Chondrocyte (in vitro differentiated cells): ENCODE results near the gene LAMB1. TPM values are rescaled to one million over a fixed set of nuclear protein-coding genes. Genes with fewer than 3 reads are reported as not detected.
"Not testable (repeated sequence)": the region's sequence is repeated elsewhere in the genome, so short reads cannot be mapped to it uniquely, and the experiment has no call there.

Source experiments
- DNase-seq: peaks from one replicate; pipeline ENCODE4 v3.0.0; 2021; ENCODE audit warnings: mixed read lengths, low spot score
- H3K27ac Mint-ChIP-seq: one replicate; pipeline ENCODE4 v1.8.0; 2021; ENCODE audit warnings: mild to moderate bottlenecking, moderate library complexity, mixed read lengths; ENCODE audit not compliant: unreplicated experiment
- H3K27me3 Mint-ChIP-seq: 2 replicates; pipeline ENCODE4 v1.8.0; 2021; ENCODE audit warnings: low read depth, mixed read lengths
- H3K36me3 Mint-ChIP-seq: 2 replicates; pipeline ENCODE4 v1.8.0; 2021; ENCODE audit warnings: low read depth, mixed read lengths
- H3K4me1 Mint-ChIP-seq: 2 replicates; pipeline ENCODE4 v1.8.0; 2021; ENCODE audit warnings: low read depth, mild to moderate bottlenecking, mixed read lengths
- H3K4me3 Mint-ChIP-seq: one replicate; pipeline ENCODE4 v1.8.0; 2021; ENCODE audit warnings: mild to moderate bottlenecking, moderate library complexity, mixed read lengths; ENCODE audit not compliant: unreplicated experiment
- H3K9me3 Mint-ChIP-seq: 2 replicates; pipeline ENCODE4 v1.8.0; 2021; ENCODE audit warnings: low read depth, mixed read lengths
- CTCF ChIP-seq: fragments of 200-600 bp; sonication (generic); IDR thresholded peaks from 2 replicates; pipeline ENCODE4 v1.5.0; 2021; ENCODE audit warnings: antibody characterized with exemption, mild to moderate bottlenecking, moderate library complexity
- total RNA-seq: library from RNA; stranded (reverse); gene quantifications from 3 replicates; pipeline ENCODE4 v1.2.1, GENCODE V29; 2021

LAMB1 gene
- total RNA-seq, 1 donor from 2014 or later = 466 TPM

- no peaks in the 10 kb centered on the region for H3K4me1 Mint-ChIP-seq
- peaks cover 43% of the 10 kb centered on the region for H3K36me3 Mint-ChIP-seq
- no peak for TF ChIP-seq CTCF
- H3K27me3 Mint-ChIP-seq = no peaks in the 10 kb centered on the region
- H3K4me3 Mint-ChIP-seq = no peak overlapping the region
- no peak for DNase-seq
- H3K27ac Mint-ChIP-seq = no peak overlapping the region
- peaks cover 3% of the 10 kb centered on the region for H3K9me3 Mint-ChIP-seq
Measured at GRCh38 chr7:107909445-107909844, 93.5 kb downstream of the LAMB1 start.

- peaks cover 48% of the 10 kb centered on the region for H3K36me3 Mint-ChIP-seq
- no peak for DNase-seq
- H3K4me1 Mint-ChIP-seq = no peaks in the 10 kb centered on the region
- H3K4me3 Mint-ChIP-seq = no peak overlapping the region
- H3K9me3 Mint-ChIP-seq = peaks cover 3% of the 10 kb centered on the region
- H3K27ac Mint-ChIP-seq = no peak overlapping the region
- H3K27me3 Mint-ChIP-seq = no peaks in the 10 kb centered on the region
- no peak for TF ChIP-seq CTCF
Measured at GRCh38 chr7:107907790-107908189, 95.2 kb downstream of the LAMB1 start.

- H3K4me3 Mint-ChIP-seq = peak overlapping the region; percentile 31
- no peaks in the 10 kb centered on the region for H3K27me3 Mint-ChIP-seq
- peak overlapping the region; percentile 86 for H3K27ac Mint-ChIP-seq
- TF ChIP-seq CTCF = no peak
- H3K9me3 Mint-ChIP-seq = no peaks in the 10 kb centered on the region
- H3K36me3 Mint-ChIP-seq = peaks cover 21% of the 10 kb centered on the region
- H3K4me1 Mint-ChIP-seq = peaks cover 23% of the 10 kb centered on the region
- no peak for DNase-seq
Measured at GRCh38 chr7:107902381-107902780, 100.6 kb downstream of the LAMB1 start.

- Mint-ChIP-seq H3K27me3 (no peaks in the 10 kb centered on the region), H3K4me1 (peaks cover 30% of the 10 kb centered on the region), H3K36me3 (peaks cover 14% of the 10 kb centered on the region), H3K9me3 (no peaks in the 10 kb centered on the region), H3K27ac (no peak overlapping the region), H3K4me3 (no peak overlapping the region)
- DNase-seq = no peak
- TF ChIP-seq CTCF = no peak
Measured at GRCh38 chr7:107900496-107901015, 102.4 kb downstream of the LAMB1 start.

- Mint-ChIP-seq H3K27ac (no peak overlapping the region), H3K4me1 (peaks cover 36% of the 10 kb centered on the region), H3K9me3 (no peaks in the 10 kb centered on the region), H3K4me3 (no peak overlapping the region), H3K36me3 (peaks cover 15% of the 10 kb centered on the region), H3K27me3 (no peaks in the 10 kb centered on the region)
- TF ChIP-seq CTCF = no peak
- no peak for DNase-seq
Measured at GRCh38 chr7:107898997-107899594, 103.9 kb downstream of the LAMB1 start.

- not testable (repeated sequence) for H3K27me3 Mint-ChIP-seq, H3K36me3 Mint-ChIP-seq, H3K9me3 Mint-ChIP-seq, H3K27ac Mint-ChIP-seq, DNase-seq
- Mint-ChIP-seq H3K4me1 (peaks cover 42% of the 10 kb centered on the region), H3K4me3 (peak overlapping the region; percentile 100)
Measured at GRCh38 chr7:107892367-107892741, 110.6 kb downstream of the LAMB1 start.
